Muscle of leg (tissue), 11 donors: ENCODE measurements around the gene TMEM143. TPM values are rescaled to one million over a fixed set of nuclear protein-coding genes. Genes with fewer than 3 reads are reported as not detected.
"Not testable (repeated sequence)": the region's sequence is repeated elsewhere in the genome, so short reads cannot be mapped to it uniquely, and the experiment has no call there.

Source experiments
- DNase-seq: peaks from one replicate; pipeline ENCODE4 v3.0.0; 2013
- H3K27ac ChIP-seq: one replicate; pipeline ENCODE4 v1.5.1; 2013; ENCODE audit warnings: mild to moderate bottlenecking, low read length, control low read depth
- H3K27me3 ChIP-seq: one replicate; pipeline ENCODE4 v1.6.1; 2013; ENCODE audit warnings: low read length; ENCODE audit not compliant: control insufficient read depth, insufficient read depth
- H3K36me3 ChIP-seq: one replicate; pipeline ENCODE4 v1.6.1; 2013; ENCODE audit warnings: low read length; ENCODE audit not compliant: control insufficient read depth, insufficient read depth
- H3K4me1 ChIP-seq: one replicate; pipeline ENCODE4 v1.6.1; 2013; ENCODE audit warnings: low read length; ENCODE audit not compliant: control insufficient read depth, insufficient read depth
- H3K4me3 ChIP-seq: one replicate; pipeline ENCODE4 v1.5.1; 2013; ENCODE audit warnings: low read length, control low read depth
- H3K9me3 ChIP-seq: replicated peaks from 2 replicates; pipeline ENCODE4 v1.6.1; 2013; ENCODE audit warnings: low read depth, low read length; ENCODE audit not compliant: control insufficient read depth
- WGBS: methylation state at CpG from one replicate; pipeline ENCODE4 v1.1.5; 2013; ENCODE audit warnings: missing lambda C conversion rate; ENCODE audit not compliant: insufficient coverage; 5-methylcytosine and 5-hydroxymethylcytosine counted together
- polyA plus RNA-seq, 8 donors: library from polyadenylated mRNA; unstranded; fragments of 120-200 nt; gene quantifications; one replicate each; pipeline versions ENCODE4 v1.2.1 to v1.2.3, GENCODE V29; 2013; ENCODE audit warnings: inconsistent platforms in 1 of 8, low replicate concordance in 1 of 8; ENCODE audit not compliant: insufficient read length in 8 of 8, insufficient read depth in 1 of 8
- total RNA-seq: library from RNA; stranded (reverse); fragments of 120-200 nt; gene quantifications from one replicate; pipeline ENCODE4 v1.2.4, GENCODE V29; 2013

The TMEM143 gene
- total and polyA plus RNA-seq, 9 donors: 4.1 to 17.4 (median 14.9) TPM

GRCh38 chr19:48332351-48332661 lies 31.4 kb downstream of the TMEM143 start:
- H3K27ac ChIP-seq: peak overlapping the region; percentile 98
- 21% methylated on average over 2 of the region's 6 CpGs for WGBS

GRCh38 chr19:48330012-48330681 lies 33.6 kb downstream of the TMEM143 start:
- WGBS: 41% methylated on average over 33 of the region's 41 CpGs
- Histone ChIP-seq H3K27me3 (no peaks in the 10 kb centered on the region), H3K27ac (peak overlapping the region; percentile 79), H3K4me1 (peaks cover 67% of the 10 kb centered on the region), H3K4me3 (peak overlapping the region; percentile 39), H3K9me3 (no peaks in the 10 kb centered on the region), H3K36me3 (peaks cover 37% of the 10 kb centered on the region)
- DNase-seq: peak; percentile 77

More at GRCh38 chr19:48332351-48332661, 31.4 kb downstream of the TMEM143 start:
- DNase-seq: no peak
- no peaks in the 10 kb centered on the region for H3K9me3 ChIP-seq
- H3K27me3 ChIP-seq: no peaks in the 10 kb centered on the region
- H3K4me1 ChIP-seq: peaks cover 51% of the 10 kb centered on the region
- peaks cover 35% of the 10 kb centered on the region for H3K36me3 ChIP-seq
- H3K4me3 ChIP-seq: peak overlapping the region; percentile 28

DNA sequence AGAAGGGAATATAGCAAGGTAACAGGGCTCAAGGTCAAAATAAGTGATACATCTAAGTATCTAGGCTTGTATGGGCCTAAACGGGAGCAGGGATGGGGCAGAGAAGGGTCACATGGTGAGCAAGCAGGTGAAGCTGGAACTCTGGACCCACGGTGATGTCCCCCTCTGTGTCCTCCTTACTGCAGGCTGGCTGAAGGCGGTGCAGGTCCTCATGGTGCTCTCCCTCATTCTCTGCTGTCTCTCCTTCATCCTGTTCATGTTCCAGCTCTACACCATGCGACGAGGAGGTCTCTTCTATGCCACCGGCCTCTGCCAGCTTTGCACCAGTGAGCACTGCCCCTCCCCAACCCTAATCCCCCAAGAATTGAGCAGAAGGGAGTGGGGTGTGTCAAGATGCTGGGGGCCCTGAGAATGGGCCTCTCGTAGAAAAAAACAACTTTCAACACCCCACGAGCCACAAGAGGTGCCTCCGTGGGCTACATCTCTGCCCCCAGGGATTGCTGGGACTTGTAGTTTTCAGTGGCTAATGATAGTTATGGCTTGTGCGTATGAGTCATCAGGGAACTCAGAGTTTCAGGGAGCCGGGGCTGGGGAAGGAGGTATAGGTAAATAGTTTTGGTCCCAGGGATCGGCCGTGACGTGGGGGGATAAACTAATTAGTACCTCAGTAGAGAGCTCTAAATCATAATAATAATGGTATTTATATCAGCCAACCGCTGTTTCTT lies 34.4 kb downstream of the TMEM143 start:
- Histone ChIP-seq H3K9me3 (no peaks in the 10 kb centered on the region), H3K4me1 (peaks cover 71% of the 10 kb centered on the region), H3K4me3 (no peak overlapping the region), H3K36me3 (peaks cover 37% of the 10 kb centered on the region), H3K27ac (no peak overlapping the region), H3K27me3 (no peaks in the 10 kb centered on the region)
- no peak for DNase-seq
- WGBS: 79% methylated on average over 4 of the region's 15 CpGs

GRCh38 chr19:48325265-48325910 lies 38.4 kb downstream of the TMEM143 start, which contains the start of gene EMP3:
TSS of gene EMP3 (plus strand) at chr19:48325552. CDS start at chr19:48326845, 1,293 bp downstream.
- H3K4me3 ChIP-seq: peak within 1 kb of the TSS; percentile 92
- no peaks in the 10 kb centered on the region for H3K27me3 ChIP-seq
- peak; percentile 98 for DNase-seq
- H3K36me3 ChIP-seq: peaks cover 23% of the 10 kb centered on the region
- peak within 1 kb of the TSS; percentile 98 for H3K27ac ChIP-seq
- H3K9me3 ChIP-seq: no peaks in the 10 kb centered on the region
- under 1% methylated on average over 12 of the region's 22 CpGs for WGBS
- H3K4me1 ChIP-seq: peaks cover 56% of the 10 kb centered on the region

DNA sequence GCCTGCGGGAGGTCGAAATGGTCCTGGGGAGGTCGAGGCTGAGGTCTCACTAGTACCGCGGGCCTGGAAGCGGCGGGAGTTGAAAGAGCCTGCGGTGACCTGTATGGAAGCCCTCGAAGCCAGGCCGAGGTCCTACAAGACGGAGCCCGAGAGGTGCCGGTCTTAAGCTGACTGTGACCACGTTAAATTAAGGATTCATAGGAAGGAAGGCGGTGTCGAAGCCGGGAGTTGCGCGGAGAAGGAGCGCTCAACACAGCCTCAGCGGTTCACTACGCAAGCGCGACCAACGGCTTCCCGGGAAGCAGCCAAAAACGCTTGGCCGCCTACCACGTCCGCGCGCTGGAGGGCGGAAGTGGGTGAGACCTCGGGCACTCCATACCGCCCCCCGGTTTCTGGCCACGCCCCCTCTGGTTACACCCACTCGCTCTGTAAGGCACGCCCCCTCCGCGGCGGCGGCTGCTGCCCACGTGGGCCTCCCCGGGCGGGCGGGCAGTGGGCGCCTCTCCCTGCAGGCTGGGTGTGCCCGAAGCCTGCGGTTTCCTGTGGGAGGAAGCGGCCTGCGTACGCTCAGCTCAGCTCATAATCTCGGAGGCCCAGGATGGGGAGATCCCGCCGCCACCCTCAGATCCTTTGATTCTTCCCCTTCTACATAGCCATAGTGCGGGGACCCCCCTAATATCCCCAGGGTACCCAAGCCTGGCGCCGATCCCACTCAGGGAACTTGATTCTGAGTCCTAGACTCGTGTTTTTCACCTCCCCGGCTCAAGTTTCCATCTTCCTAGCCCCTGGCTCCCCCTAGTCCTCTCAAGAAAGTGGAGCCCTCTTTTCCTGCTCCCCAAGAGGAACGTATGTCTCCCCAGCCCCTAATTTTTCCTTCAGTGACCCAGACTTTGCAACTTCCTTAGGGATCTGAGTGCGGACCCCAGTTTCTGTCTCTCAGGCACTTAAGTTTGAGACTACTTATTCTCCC lies 41.8 kb downstream of the TMEM143 start:
- H3K27ac ChIP-seq: peak overlapping the region; percentile 100
- peak overlapping the region; percentile 60 for H3K4me3 ChIP-seq
- no peaks in the 10 kb centered on the region for H3K36me3 ChIP-seq
- H3K9me3 ChIP-seq: no peaks in the 10 kb centered on the region
- 2% methylated on average over 59 of the region's 63 CpGs for WGBS
- peak; percentile 98 for DNase-seq
- no peaks in the 10 kb centered on the region for H3K27me3 ChIP-seq
- peaks cover 45% of the 10 kb centered on the region for H3K4me1 ChIP-seq

DNA sequence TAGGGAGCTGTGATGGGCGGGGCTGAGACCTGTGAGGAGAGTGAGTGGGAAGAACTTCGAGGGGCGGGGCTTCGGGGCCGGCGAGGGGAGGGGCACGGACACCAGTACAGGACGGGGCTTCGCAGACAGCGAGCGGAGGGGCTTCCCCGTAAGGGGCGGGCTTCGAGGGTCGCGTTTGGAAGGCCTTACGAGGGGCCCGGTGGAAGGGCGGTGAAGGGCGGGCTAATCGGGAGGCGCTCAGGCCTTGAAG lies 42.4 kb downstream of the TMEM143 start:
- DNase-seq: peak; percentile 96
- under 1% methylated on average over 22 of the region's 22 CpGs for WGBS
- no peaks in the 10 kb centered on the region for H3K36me3 ChIP-seq
- H3K27ac ChIP-seq: peak overlapping the region; percentile 100
- peaks cover 39% of the 10 kb centered on the region for H3K4me1 ChIP-seq
- H3K4me3 ChIP-seq: peak overlapping the region; percentile 60
- no peaks in the 10 kb centered on the region for H3K9me3 ChIP-seq
- no peaks in the 10 kb centered on the region for H3K27me3 ChIP-seq

- no peaks in the 10 kb centered on the region for H3K27me3 ChIP-seq
These were observed 43.8 kb downstream of the TMEM143 start for GRCh38 chr19:48319647-48320541.

DNA sequence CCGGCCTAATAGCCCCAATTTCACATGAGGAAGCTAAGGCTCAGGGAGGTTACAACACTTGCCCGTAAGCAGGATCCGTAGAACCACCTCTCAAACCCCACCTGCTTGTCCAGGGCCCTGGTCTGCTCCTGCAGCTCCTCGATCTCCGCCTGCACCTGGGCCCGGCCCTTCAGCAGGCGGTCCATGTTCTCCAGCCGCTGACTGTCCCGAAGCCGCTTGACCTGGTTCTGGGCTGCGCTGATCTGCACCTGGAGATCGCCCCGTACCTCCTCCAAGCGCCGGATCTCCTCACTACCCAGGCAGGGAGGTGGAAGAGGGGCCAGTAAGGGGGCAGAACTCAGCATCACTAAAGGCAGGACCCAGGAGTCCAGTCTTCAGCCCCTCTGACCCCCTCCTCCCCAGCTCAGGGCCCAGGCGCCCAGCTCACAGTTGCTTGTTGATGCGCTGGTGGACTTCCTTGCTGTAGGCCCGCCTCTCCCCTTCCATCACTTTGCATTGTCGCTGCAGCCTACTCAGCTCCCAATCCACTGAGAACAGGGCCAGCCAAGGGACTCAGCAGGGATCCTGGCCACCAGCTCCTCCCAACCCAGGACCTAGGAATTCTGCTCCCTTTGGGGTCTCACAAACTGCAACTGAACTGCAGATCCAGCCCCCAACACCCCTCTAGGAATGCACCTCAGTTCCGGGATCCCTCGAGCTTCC lies 45.3 kb downstream of the TMEM143 start:
- Histone ChIP-seq H3K27me3 (no peaks in the 10 kb centered on the region), H3K9me3 (no peaks in the 10 kb centered on the region), H3K36me3 (no peaks in the 10 kb centered on the region), H3K4me3 (no peak overlapping the region), H3K27ac (no peak overlapping the region), H3K4me1 (peaks cover 26% of the 10 kb centered on the region)
- 88% methylated on average over 16 of the region's 21 CpGs for WGBS
- no peak for DNase-seq

More at GRCh38 chr19:48319647-48320541, 43.8 kb downstream of the TMEM143 start:
- Histone ChIP-seq H3K4me1 (peaks cover 30% of the 10 kb centered on the region), H3K9me3 (no peaks in the 10 kb centered on the region), H3K27ac (peak overlapping the region; percentile 67), H3K36me3 (no peaks in the 10 kb centered on the region), H3K4me3 (no peak overlapping the region)
- WGBS: 0% methylated on average over 1 of the region's 16 CpGs
- DNase-seq: peak; percentile 78

DNA sequence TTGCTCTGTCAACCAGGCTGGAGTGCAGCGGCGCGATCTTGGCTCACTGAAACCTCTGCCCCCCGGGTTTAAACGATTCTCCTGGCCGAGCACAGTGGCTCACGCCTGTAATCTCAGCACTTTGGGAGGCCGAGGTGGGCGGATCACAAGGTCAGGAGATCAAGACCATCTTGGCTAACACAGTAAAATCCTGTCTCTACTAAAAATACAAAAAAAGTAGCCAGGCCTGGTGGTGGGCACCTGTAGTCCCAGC lies 46.1 kb downstream of the TMEM143 start:
- not testable (repeated sequence) for H3K27ac ChIP-seq
- 41% methylated on average over 7 of the region's 9 CpGs for WGBS

More for the DNA sequence above, 46.1 kb downstream of the TMEM143 start:
- not testable (repeated sequence) for H3K27me3 ChIP-seq, H3K4me3 ChIP-seq, DNase-seq, H3K36me3 ChIP-seq, H3K9me3 ChIP-seq
- peaks cover 22% of the 10 kb centered on the region for H3K4me1 ChIP-seq
